Gastrocnemius medialis (tissue), 4 donors: Measurements from ENCODE around the gene HYAL4. TPM values are rescaled to one million over a fixed set of nuclear protein-coding genes. Genes with fewer than 3 reads are reported as not detected.
"Not testable (repeated sequence)": the region's sequence is repeated elsewhere in the genome, so short reads cannot be mapped to it uniquely, and the experiment has no call there.

Experiments used
- ATAC-seq, 2 donors: fragments of 150-250 bp; one replicate each; pipeline ENCODE4 v1.9.1; 2016
- DNase-seq, 2 donors: peaks; one replicate each; pipeline ENCODE4 v3.0.0-alpha.2; 2019
- H3K27ac ChIP-seq, 4 donors: fragments of 200-600 bp; sonication (generic); 1 replicate in 1 of 4; 2 replicates in 3 of 4; pipeline ENCODE4 v1.5.1; 2016 to 2018; ENCODE audit warnings: mild to moderate bottlenecking in 2 of 4, moderate library complexity in 1 of 4
- H3K27me3 ChIP-seq, 3 donors: fragments of 200-600 bp; sonication (generic) in 2 of 3; 1 replicate in 1 of 3; 2 replicates in 2 of 3; pipeline versions ENCODE4 v1.5.1 to v1.6.0; 2016 to 2019; ENCODE audit warnings: mild to moderate bottlenecking in 1 of 3, moderate library complexity in 1 of 3
- H3K36me3 ChIP-seq, 2 donors: fragments of 200-600 bp; sonication (generic) in 1 of 2; one replicate each; pipeline ENCODE4 v1.5.1; 2017 to 2018
- H3K4me1 ChIP-seq, 2 donors: fragments of 200-600 bp; sonication (generic) in 1 of 2; one replicate each; pipeline ENCODE4 v1.5.1; 2016 to 2017; ENCODE audit warnings: mild to moderate bottlenecking in 2 of 2
- H3K4me3 ChIP-seq, 4 donors: fragments of 200-600 bp; sonication (generic) in 3 of 4; 1 replicate in 1 of 4; 2 replicates in 3 of 4; pipeline ENCODE4 v1.5.1; 2016 to 2019; ENCODE audit warnings: mild to moderate bottlenecking in 2 of 4
- H3K9me3 ChIP-seq, 3 donors: fragments of 200-600 bp; sonication (generic) in 2 of 3; 1 replicate in 1 of 3; 2 replicates in 2 of 3; pipeline ENCODE4 v1.5.1; 2016 to 2019
- POLR2A ChIP-seq, 2 donors: fragments of 450-650 bp; IDR thresholded peaks; one replicate each; pipeline ENCODE4 v1.6.1; 2017; ENCODE audit warnings: antibody characterized with exemption in 2 of 2, mild to moderate bottlenecking in 2 of 2, moderate library complexity in 2 of 2
- in situ Hi-C, 4 donors: fragments of 200-750 bp; cut with MboI; loops; one replicate each; pipeline versions ENCODE4 v1.15.0 to v1.8.0; 2017; ENCODE audit warnings: low sequenced_read_pairs in 4 of 4
- intact Hi-C: fragments of 100-400 bp; cut with DNase I; formaldehyde crosslinking; loops from one replicate; pipeline ENCODE4 v1.15.1; 2023; ENCODE audit warnings: low total_unique reads
- total RNA-seq, 4 donors: library from RNA; depleted of rRNA; stranded (reverse); fragments of >200 nt; gene quantifications; one replicate each; pipeline versions ENCODE4 v1.1.0 to v1.2.3, GENCODE V29; 2016
- TF ChIP-seq, protein P1 (sequence below), 5 experiments: fragments of 450-650 bp in 3 of 5; fragments of 200-600 bp in 2 of 5; sonication (generic) in 2 of 5; IDR thresholded peaks in 4 of 5; conservative IDR thresholded peaks in 1 of 5; 1 replicate in 4 of 5; 2 replicates in 1 of 5; pipeline ENCODE4 v1.5.1; 2016 to 2019; ENCODE audit warnings: antibody characterized with exemption in 5 of 5, mild to moderate bottlenecking in 3 of 5, moderate library complexity in 3 of 5

HYAL4 gene
- total RNA-seq, 4 donors from 2014 or later: 0.73 to 11.0 (median 5.7) TPM

DNA sequence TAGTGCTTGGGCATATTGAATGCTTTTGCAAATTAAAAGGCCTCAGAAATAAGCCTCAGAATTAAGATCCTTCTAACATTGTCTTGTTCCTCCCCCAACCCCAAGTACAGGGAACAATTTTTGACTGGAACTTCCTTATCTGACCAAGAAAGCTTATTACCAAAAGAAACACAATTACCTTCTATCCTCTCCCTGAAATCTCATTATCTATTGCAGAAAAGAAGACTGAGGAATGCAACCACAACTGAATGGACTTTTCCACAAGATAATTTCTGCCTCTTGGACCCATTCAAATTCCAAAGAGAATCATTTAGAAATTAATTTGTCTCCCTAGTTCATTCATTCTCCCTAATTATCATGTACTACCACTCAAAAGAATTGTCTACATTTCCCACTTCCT lies 43.2 kb downstream of the HYAL4 start:
- intact Hi-C loops: no loop called here
- Histone ChIP-seq H3K4me1 (no peaks in the 10 kb centered on the region), H3K36me3 (no peaks in the 10 kb centered on the region), H3K27me3 (no peaks in the 10 kb centered on the region), H3K4me3 (no peak overlapping the region), H3K27ac (no peak overlapping the region), H3K9me3 (no peaks in the 10 kb centered on the region)
- no peak for ATAC-seq
- in situ Hi-C loops: no loop called here
- no peak for DNase-seq
- TF ChIP-seq, protein P1, sequence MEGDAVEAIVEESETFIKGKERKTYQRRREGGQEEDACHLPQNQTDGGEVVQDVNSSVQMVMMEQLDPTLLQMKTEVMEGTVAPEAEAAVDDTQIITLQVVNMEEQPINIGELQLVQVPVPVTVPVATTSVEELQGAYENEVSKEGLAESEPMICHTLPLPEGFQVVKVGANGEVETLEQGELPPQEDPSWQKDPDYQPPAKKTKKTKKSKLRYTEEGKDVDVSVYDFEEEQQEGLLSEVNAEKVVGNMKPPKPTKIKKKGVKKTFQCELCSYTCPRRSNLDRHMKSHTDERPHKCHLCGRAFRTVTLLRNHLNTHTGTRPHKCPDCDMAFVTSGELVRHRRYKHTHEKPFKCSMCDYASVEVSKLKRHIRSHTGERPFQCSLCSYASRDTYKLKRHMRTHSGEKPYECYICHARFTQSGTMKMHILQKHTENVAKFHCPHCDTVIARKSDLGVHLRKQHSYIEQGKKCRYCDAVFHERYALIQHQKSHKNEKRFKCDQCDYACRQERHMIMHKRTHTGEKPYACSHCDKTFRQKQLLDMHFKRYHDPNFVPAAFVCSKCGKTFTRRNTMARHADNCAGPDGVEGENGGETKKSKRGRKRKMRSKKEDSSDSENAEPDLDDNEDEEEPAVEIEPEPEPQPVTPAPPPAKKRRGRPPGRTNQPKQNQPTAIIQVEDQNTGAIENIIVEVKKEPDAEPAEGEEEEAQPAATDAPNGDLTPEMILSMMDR (IDR thresholded peaks at IDR 0.05 in 4 of 5, conservative IDR thresholded peaks at IDR 0.05 in 1 of 5): no peak
- TF ChIP-seq POLR2A (IDR thresholded peaks at IDR 0.05): no peak

DNA sequence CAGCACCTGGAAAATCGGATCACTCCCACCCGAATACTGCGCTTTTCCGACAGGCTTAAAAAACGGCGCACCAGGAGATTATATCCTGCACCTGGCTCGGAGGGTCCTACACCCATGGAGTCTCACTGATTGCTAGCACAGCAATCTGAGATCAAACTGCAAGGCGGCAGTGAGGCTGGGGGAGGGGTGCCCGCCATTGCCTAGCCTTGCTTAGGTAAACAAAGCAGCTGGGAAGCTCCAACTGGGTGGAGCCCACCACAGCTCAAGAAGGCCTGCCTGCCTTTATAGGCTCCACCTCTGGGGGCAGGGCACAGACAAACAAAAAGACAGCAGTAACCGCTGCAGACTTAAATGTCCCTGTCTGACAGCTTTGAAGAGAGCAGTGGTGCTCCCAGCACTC lies 49.8 kb downstream of the HYAL4 start:
- ATAC-seq, H3K27ac ChIP-seq, intact Hi-C loops, H3K4me3 ChIP-seq, H3K4me1 ChIP-seq, DNase-seq, H3K27me3 ChIP-seq, H3K36me3 ChIP-seq, in situ Hi-C loops, H3K9me3 ChIP-seq: not testable (repeated sequence)

DNA sequence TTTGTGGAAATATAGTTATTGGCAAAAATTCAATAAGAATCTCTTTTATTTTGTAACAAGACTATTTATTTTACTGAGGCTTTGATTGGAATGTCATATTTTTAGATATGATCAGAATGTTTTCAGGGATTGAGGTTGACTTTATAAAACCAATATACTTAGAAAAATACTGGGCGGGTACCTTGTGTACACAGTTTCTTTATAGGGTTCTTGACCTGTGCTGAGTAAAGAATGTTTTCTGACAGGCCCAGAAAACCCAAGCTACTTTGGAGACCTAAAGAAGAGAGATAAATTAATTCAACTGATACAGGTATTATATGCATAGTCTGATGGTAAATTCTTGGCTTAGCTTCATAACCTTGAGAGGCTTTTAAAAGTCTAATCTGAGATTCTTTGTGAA lies 56.1 kb downstream of the HYAL4 start:
- Histone ChIP-seq H3K27ac (no peak overlapping the region), H3K27me3 (no peaks in the 10 kb centered on the region), H3K4me3 (no peak overlapping the region), H3K4me1 (no peaks in the 10 kb centered on the region), H3K36me3 (no peaks in the 10 kb centered on the region), H3K9me3 (no peaks in the 10 kb centered on the region)
- intact Hi-C loops: no loop called here
- no peak for DNase-seq
- TF ChIP-seq POLR2A (IDR thresholded peaks at IDR 0.05): no peak
- TF ChIP-seq, protein P1 (IDR thresholded peaks at IDR 0.05 in 4 of 5, conservative IDR thresholded peaks at IDR 0.05 in 1 of 5): no peak
- no peak for ATAC-seq
- in situ Hi-C loops: no loop called here

DNA sequence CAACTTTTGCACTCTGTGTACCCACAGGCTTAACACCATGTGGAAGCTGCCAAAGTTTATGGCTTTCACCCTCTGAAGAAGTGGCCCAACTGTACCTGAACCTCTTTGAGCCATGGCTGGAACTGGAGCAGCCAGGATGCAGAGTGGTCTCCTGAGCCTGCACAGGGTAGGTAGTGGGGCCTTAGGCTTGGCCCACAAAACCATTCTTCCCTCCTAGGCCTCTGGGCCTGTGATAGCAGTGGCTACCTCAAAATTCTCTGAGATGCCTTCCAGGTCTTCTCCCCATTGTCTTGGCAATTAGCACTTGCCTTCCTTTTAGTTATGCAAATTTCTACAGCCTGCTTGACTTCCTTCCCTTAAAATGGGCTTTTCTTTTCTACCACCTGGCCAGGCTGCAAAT lies 60.7 kb downstream of the HYAL4 start:
- H3K27me3 ChIP-seq: no peaks in the 10 kb centered on the region
- H3K4me3 ChIP-seq: no peak overlapping the region
- DNase-seq: no peak
- no peak overlapping the region for H3K27ac ChIP-seq
- TF ChIP-seq, protein P1 (IDR thresholded peaks at IDR 0.05 in 4 of 5, conservative IDR thresholded peaks at IDR 0.05 in 1 of 5): no peak
- no peak for TF ChIP-seq POLR2A (IDR thresholded peaks at IDR 0.05)
- no peaks in the 10 kb centered on the region for H3K4me1 ChIP-seq
- intact Hi-C loops: no loop called here
- no peak for ATAC-seq
- H3K9me3 ChIP-seq: no peaks in the 10 kb centered on the region
- no peaks in the 10 kb centered on the region for H3K36me3 ChIP-seq
- in situ Hi-C loops: no loop called here

DNA sequence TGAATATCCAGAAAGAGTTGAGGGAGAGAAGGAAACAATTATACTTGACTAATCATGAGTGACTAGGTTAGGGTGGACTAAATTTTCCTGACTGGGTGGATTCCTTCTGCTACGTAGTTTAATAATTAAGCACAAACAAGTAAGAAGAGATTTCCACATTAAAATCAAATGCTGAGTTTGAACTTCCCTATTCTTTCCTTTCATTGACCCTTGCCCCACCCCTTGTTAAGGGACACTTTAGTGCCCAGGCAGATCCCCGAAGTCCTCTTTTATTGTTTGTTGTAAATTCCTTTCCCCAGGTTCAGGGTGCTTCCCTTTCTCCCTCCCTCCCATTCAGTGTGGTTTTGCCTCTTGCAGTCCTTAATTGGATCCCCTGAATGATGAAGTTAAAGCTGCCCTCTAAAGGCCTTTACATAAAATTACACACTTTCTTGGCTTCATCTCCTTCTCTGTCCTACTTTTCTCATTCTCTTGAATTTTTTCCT lies 71.3 kb downstream of the HYAL4 start:
- ATAC-seq: no peak
- Histone ChIP-seq H3K9me3 (no peaks in the 10 kb centered on the region), H3K27me3 (no peaks in the 10 kb centered on the region), H3K4me1 (no peaks in the 10 kb centered on the region), H3K27ac (no peak overlapping the region), H3K4me3 (no peak overlapping the region), H3K36me3 (no peaks in the 10 kb centered on the region)
- no peak for DNase-seq
- intact Hi-C loops (loop anchor here (5.0 kb wide), 1 partner anchor 119 kb away; no protein-coding TSS in a partner anchor), in situ Hi-C loops (no loop called here)
- TF ChIP-seq POLR2A (IDR thresholded peaks at IDR 0.05): no peak
- TF ChIP-seq, protein P1 (IDR thresholded peaks at IDR 0.05 in 4 of 5, conservative IDR thresholded peaks at IDR 0.05 in 1 of 5): no peak
